Keratinocyte (primary cell): Measurements from ENCODE around the gene FGD4. TPM values are rescaled to one million over a fixed set of nuclear protein-coding genes. Genes with fewer than 3 reads are reported as not detected.

ENCODE experiments used
- DNase-seq: peaks from one replicate; pipeline ENCODE4 v3.0.0-alpha.2; 2011; ENCODE audit warnings: low read depth, missing footprints, low spot score
- FAIRE-seq: peaks from 2 replicates; lab custom pipeline; 2011; peaks lifted over from hg19 to GRCh38; lab: Jason Lieb, UNC
- H2AFZ ChIP-seq: 2 replicates; pipeline ENCODE4 v1.6.0; 2012; ENCODE audit warnings: low read length, control low read depth, inconsistent platforms; ENCODE audit not compliant: control insufficient read depth
- H3K27ac ChIP-seq: 2 replicates; pipeline ENCODE4 v1.5.1; 2011; ENCODE audit warnings: low read length; ENCODE audit not compliant: control insufficient read depth, insufficient read depth
- H3K27me3 ChIP-seq: 3 replicates; pipeline ENCODE4 v1.6.0; 2011; ENCODE audit warnings: low read length; ENCODE audit not compliant: control insufficient read depth, insufficient read depth; ENCODE audit errors: extremely low read depth
- H3K36me3 ChIP-seq, 2 experiments: 2 replicates in 1 of 2; 3 replicates in 1 of 2; pipeline ENCODE4 v1.5.1; 2011; ENCODE audit warnings: low read length in 2 of 2, mild to moderate bottlenecking in 1 of 2; ENCODE audit not compliant: control insufficient read depth in 2 of 2, insufficient read depth in 2 of 2; ENCODE audit errors: extremely low read depth in 1 of 2
- H3K4me1 ChIP-seq: 3 replicates; pipeline ENCODE4 v1.5.1; 2011; ENCODE audit warnings: low read length; ENCODE audit not compliant: control insufficient read depth, insufficient read depth; ENCODE audit errors: extremely low read depth
- H3K4me2 ChIP-seq: 3 replicates; pipeline ENCODE4 v1.6.0; 2011; ENCODE audit warnings: low read depth, low read length; ENCODE audit not compliant: control insufficient read depth, insufficient read depth; ENCODE audit errors: extremely low read depth
- H3K4me3 ChIP-seq, 3 experiments: fragments of 200-600 bp in 1 of 3; sonication (generic) in 1 of 3; 2 replicates in 2 of 3; 3 replicates in 1 of 3; pipeline ENCODE4 v1.5.1; 2011 to 2016; ENCODE audit warnings: low read length in 3 of 3, mild to moderate bottlenecking in 3 of 3, control low read depth in 2 of 3, inconsistent platforms in 1 of 3, low read depth in 1 of 3, mixed read lengths in 1 of 3, mixed run types in 1 of 3, moderate library complexity in 1 of 3; ENCODE audit not compliant: control insufficient read depth in 2 of 3, insufficient read depth in 2 of 3; ENCODE audit errors: extremely low read depth in 1 of 3
- H3K79me2 ChIP-seq: 2 replicates; pipeline ENCODE4 v1.6.0; 2012; ENCODE audit warnings: low read length; ENCODE audit not compliant: control insufficient read depth, insufficient read depth
- H3K9ac ChIP-seq: 3 replicates; pipeline ENCODE4 v1.6.0; 2011; ENCODE audit warnings: low read length; ENCODE audit not compliant: control insufficient read depth, insufficient read depth; ENCODE audit errors: extremely low read depth
- H3K9me1 ChIP-seq: 3 replicates; pipeline ENCODE4 v1.6.0; 2011; ENCODE audit warnings: low read length; ENCODE audit not compliant: control insufficient read depth, insufficient read depth; ENCODE audit errors: extremely low read depth
- H3K9me3 ChIP-seq: 2 replicates; pipeline ENCODE4 v1.5.1; 2012; ENCODE audit warnings: low read depth, low read length; ENCODE audit not compliant: control insufficient read depth
- H4K20me1 ChIP-seq: 3 replicates; pipeline ENCODE4 v1.6.0; 2011; ENCODE audit warnings: low read length; ENCODE audit not compliant: control insufficient read depth, insufficient read depth; ENCODE audit errors: extremely low read depth
- EZH2 ChIP-seq: IDR thresholded peaks from one replicate; pipeline ENCODE4 v1.6.1; 2012; ENCODE audit warnings: inconsistent platforms, mild to moderate bottlenecking, low read length, moderate library complexity
- dilution Hi-C: fragments of 300-500 bp; cut with MboI; formaldehyde crosslinking; loops from one replicate; pipeline ENCODE4 v1.7.0; 2020; ENCODE audit warnings: low sequenced_read_pairs; ENCODE audit not compliant: extremely low pct_ligation_motif_present
- polyA plus RNA-seq, 5 experiments: library from polyadenylated mRNA; depleted of rRNA in 3 of 5; stranded (reverse) in 3 of 5; stranded (forward) in 1 of 5; unstranded in 1 of 5; fragments of >200 nt; gene quantifications; 1 replicate in 1 of 5; 2 replicates in 3 of 5; 3 replicates in 1 of 5; pipeline versions ENCODE4 v1.2.1 to v1.2.3, GENCODE V29; 2011 to 2012; ENCODE audit warnings: missing spikeins in 2 of 5, low read depth in 1 of 5, low replicate concordance in 1 of 5
- TF ChIP-seq, protein P1 (sequence below), 3 experiments: IDR thresholded peaks in 1 of 3; conservative IDR thresholded peaks in 1 of 3; optimal IDR thresholded peaks in 1 of 3; 2 replicates in 2 of 3; 3 replicates in 1 of 3; pipeline versions ENCODE3 to v1.5.1; 2011; ENCODE audit warnings: low read length in 3 of 3, mild to moderate bottlenecking in 3 of 3, moderate library complexity in 2 of 3, control low read depth in 1 of 3, inconsistent platforms in 1 of 3; ENCODE audit not compliant: insufficient read depth in 2 of 3; ENCODE audit errors: extremely low read depth in 1 of 3

Gene FGD4
- polyA plus RNA-seq, 1 donor (not counting 4 experiments of a cell fraction or from before 2014, with no cell fraction given), result 10.5 TPM

DNA sequence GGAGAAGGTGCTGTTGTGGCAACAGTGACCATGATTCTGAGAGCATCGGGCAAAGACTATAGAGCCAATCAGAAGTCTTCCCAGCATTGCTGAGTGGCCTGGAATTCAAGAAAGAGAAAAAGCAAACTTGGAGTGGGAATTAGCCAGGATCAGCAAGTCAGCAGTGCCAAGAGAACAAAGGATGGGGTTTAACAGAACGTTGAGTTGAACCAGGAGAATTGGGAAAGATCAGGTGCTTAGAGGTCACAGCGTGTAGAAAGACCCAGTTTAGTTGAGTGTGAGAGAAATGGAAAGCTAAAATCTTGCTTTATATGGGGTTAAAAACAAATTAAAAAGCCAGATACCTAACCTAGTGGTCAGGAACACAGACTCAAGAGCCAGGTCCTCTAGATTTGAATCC is 189.2 kb downstream of the FGD4 start:
- Histone ChIP-seq H2AFZ (no peak overlapping the region), H3K79me2 (no peaks in the 10 kb centered on the region), H3K4me2 (no peak overlapping the region), H3K27me3 (no peaks in the 10 kb centered on the region), H3K9ac (no peak overlapping the region), H3K27ac (no peak overlapping the region), H3K36me3 (peaks cover 8 to 10% of the 10 kb centered on the region in 2 experiments), H3K4me3 (no peak overlapping the region), H4K20me1 (no peaks in the 10 kb centered on the region), H3K9me1 (no peaks in the 10 kb centered on the region), H3K4me1 (peaks cover 15% of the 10 kb centered on the region), H3K9me3 (no peaks in the 10 kb centered on the region)
- FAIRE-seq (no peak), DNase-seq (no peak)
- dilution Hi-C loops, result no loop called here
- no peak for TF ChIP-seq EZH2
- TF ChIP-seq, protein P1, sequence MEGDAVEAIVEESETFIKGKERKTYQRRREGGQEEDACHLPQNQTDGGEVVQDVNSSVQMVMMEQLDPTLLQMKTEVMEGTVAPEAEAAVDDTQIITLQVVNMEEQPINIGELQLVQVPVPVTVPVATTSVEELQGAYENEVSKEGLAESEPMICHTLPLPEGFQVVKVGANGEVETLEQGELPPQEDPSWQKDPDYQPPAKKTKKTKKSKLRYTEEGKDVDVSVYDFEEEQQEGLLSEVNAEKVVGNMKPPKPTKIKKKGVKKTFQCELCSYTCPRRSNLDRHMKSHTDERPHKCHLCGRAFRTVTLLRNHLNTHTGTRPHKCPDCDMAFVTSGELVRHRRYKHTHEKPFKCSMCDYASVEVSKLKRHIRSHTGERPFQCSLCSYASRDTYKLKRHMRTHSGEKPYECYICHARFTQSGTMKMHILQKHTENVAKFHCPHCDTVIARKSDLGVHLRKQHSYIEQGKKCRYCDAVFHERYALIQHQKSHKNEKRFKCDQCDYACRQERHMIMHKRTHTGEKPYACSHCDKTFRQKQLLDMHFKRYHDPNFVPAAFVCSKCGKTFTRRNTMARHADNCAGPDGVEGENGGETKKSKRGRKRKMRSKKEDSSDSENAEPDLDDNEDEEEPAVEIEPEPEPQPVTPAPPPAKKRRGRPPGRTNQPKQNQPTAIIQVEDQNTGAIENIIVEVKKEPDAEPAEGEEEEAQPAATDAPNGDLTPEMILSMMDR (optimal IDR thresholded peaks at IDR 0.05 in 1 of 3, IDR thresholded peaks at IDR 0.05 in 1 of 3, conservative IDR thresholded peaks at IDR 0.05 in 1 of 3; ENCODE audit: extremely low read depth in 1 of 3, insufficient read depth in 2 of 3, low read length in 3 of 3), result no peak

DNA sequence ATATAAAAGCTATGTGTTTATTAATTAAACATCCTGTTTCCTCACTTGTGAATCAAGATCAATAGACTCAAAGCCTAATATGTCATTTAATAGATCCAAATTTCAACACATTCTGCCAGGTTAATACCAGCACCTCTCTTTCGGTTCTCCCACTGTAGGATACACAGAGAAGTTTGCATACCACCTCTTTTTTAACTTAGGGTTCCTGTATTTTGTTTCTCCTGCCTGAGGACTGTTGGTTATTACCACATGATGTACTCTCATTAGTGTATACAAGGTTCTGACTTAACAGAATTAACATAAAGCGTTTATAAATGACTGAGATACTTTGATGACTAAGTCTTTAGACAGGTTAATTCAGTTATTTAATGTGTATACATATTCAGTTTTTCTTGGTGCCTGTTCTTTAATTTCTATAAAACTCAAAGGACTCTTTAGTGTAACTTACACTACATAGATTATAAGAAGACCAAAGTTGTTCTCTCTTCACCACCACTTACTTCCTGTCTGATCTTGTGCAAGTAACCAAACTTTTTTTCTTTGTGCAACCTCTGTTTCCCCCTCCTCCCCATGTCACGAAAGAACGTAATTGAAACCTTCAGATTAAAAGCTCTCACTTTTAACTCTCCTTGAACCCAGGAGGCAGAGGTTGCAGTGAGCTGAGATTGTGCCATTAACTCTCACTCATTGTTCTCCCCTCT is 190.0 kb downstream of the FGD4 start:
- dilution Hi-C loops, result no loop called here
- Histone ChIP-seq H3K4me1 (peaks cover 13% of the 10 kb centered on the region), H3K9me3 (no peaks in the 10 kb centered on the region), H3K4me3 (no peak overlapping the region), H3K4me2 (no peak overlapping the region), H3K27me3 (no peaks in the 10 kb centered on the region), H3K79me2 (no peaks in the 10 kb centered on the region), H3K9ac (no peak overlapping the region), H3K27ac (no peak overlapping the region), H2AFZ (no peak overlapping the region), H4K20me1 (no peaks in the 10 kb centered on the region), H3K36me3 (peaks cover 10 to 15% of the 10 kb centered on the region in 2 experiments), H3K9me1 (no peaks in the 10 kb centered on the region)
- FAIRE-seq (no peak), DNase-seq (no peak)
- TF ChIP-seq, protein P1 (optimal IDR thresholded peaks at IDR 0.05 in 1 of 3, IDR thresholded peaks at IDR 0.05 in 1 of 3, conservative IDR thresholded peaks at IDR 0.05 in 1 of 3; ENCODE audit: extremely low read depth in 1 of 3, insufficient read depth in 2 of 3, low read length in 3 of 3), result no peak
